Neuron (in vitro differentiated cells): ENCODE results near the gene DENND1A.

Experiments
- H2AFZ ChIP-seq: one replicate; pipeline ENCODE4 v1.6.1; 2013; ENCODE audit warnings: low read depth, mild to moderate bottlenecking, inconsistent platforms, low read length, moderate library complexity
- H3K27me3 ChIP-seq: one replicate; pipeline ENCODE4 v1.6.1; 2013; ENCODE audit warnings: low read length; ENCODE audit not compliant: insufficient read depth
- H3K36me3 ChIP-seq: one replicate; pipeline ENCODE4 v1.6.1; 2013; ENCODE audit warnings: low read length; ENCODE audit not compliant: insufficient read depth
- H3K4me1 ChIP-seq: one replicate; pipeline ENCODE4 v1.6.1; 2013; ENCODE audit warnings: low read length; ENCODE audit not compliant: insufficient read depth
- H3K4me3 ChIP-seq: 2 replicates; pipeline ENCODE4 v1.5.1; 2013; ENCODE audit warnings: mild to moderate bottlenecking, low read length, moderate library complexity
- H3K9me3 ChIP-seq: one replicate; pipeline ENCODE4 v1.6.1; 2013; ENCODE audit warnings: low read length

DENND1A gene

DNA sequence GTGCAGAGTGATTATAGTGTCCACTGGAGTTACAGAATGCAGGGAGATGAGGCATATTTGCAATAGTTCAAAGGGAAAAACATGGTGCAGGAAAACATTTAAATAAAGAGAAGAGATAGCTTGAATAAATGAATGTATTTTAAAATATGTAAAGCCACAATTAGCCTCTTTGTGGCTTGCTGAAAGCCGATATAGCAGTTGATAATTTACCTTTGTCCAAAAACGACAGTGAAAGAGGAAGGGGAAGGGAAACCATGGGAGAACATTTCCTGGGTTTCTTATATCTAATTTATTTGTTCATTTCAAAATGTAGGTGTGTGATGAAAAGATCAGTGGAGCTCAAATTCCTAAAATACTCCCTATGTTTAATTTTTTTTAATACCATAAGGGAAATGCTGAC lies 156.1 kb downstream of the DENND1A start:
- H3K27me3 ChIP-seq = no peaks in the 10 kb centered on the region
- H3K4me1 ChIP-seq = peaks cover 29% of the 10 kb centered on the region
- H3K36me3 ChIP-seq = no peaks in the 10 kb centered on the region
- no peak overlapping the region for H3K4me3 ChIP-seq
- no peak overlapping the region for H2AFZ ChIP-seq
- no peaks in the 10 kb centered on the region for H3K9me3 ChIP-seq

DNA sequence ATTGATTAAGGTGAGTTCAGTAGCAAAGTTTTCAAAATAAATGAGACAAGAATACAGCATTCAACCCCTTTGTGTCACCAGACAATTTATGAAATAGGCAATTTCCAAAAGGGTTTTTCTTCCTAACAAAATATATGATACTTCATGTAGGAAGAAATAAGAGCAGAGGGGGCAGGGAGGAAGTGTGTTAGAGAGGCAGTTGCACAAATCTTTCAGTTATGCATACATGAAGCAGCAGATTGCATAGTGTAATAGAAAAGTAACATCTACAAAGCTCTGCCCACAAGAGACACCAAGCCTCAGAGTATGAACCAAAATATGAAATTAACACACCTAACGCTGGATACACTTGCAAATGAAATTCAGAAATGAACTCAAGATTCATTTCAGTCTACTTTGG lies 157.0 kb downstream of the DENND1A start:
- no peaks in the 10 kb centered on the region for H3K36me3 ChIP-seq
- no peaks in the 10 kb centered on the region for H3K27me3 ChIP-seq
- H3K4me1 ChIP-seq = peaks cover 29% of the 10 kb centered on the region

DNA sequence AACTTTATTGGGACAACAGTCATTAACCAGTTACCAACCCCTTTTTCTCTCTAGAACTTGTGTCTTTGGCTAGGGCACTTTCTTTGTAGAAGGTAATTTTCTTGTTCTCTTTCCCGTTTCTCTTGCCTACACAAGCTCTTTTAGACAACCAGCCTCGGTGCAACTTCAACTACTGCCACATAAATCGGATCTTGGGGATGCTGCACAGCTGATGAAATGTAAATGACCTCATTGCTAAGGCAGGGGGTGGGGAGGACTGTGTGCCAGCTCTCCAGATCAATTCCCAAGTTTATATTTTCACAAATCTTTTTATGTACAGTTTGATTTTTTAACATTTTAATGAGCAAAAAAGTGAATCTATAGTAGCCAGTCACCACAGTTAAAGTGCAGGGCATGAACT lies 157.6 kb downstream of the DENND1A start:
- no peak overlapping the region for H2AFZ ChIP-seq
- no peaks in the 10 kb centered on the region for H3K27me3 ChIP-seq
- H3K9me3 ChIP-seq = no peaks in the 10 kb centered on the region
- H3K36me3 ChIP-seq = no peaks in the 10 kb centered on the region
- no peak overlapping the region for H3K4me3 ChIP-seq
- peaks cover 24% of the 10 kb centered on the region for H3K4me1 ChIP-seq

More for the DNA sequence above, 157.0 kb downstream of the DENND1A start:
- Histone ChIP-seq H3K9me3 (no peaks in the 10 kb centered on the region), H2AFZ (no peak overlapping the region), H3K4me3 (no peak overlapping the region)

DNA sequence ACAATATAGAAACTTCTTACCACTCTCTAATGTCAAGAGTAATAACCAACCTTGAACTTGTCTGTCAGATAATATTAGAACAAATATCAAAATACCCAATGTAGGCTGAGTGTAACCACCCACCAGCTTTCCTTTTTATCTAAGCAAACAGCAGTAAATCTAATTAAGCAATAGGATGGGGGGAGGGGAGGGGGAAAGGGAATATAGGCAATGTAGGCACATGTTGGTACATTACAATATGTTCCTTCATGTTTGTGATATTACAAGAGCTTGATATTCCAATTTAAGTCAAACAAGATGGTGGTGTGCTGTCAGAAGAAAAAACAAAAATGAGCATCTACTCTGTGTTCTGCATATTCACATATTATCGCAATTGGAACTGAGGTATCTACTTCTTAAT lies 158.2 kb downstream of the DENND1A start:
- H3K9me3 ChIP-seq = no peaks in the 10 kb centered on the region
- no peaks in the 10 kb centered on the region for H3K36me3 ChIP-seq
- H3K27me3 ChIP-seq = no peaks in the 10 kb centered on the region
- H2AFZ ChIP-seq = no peak overlapping the region
- H3K4me3 ChIP-seq = no peak overlapping the region
- H3K4me1 ChIP-seq = peaks cover 17% of the 10 kb centered on the region

DNA sequence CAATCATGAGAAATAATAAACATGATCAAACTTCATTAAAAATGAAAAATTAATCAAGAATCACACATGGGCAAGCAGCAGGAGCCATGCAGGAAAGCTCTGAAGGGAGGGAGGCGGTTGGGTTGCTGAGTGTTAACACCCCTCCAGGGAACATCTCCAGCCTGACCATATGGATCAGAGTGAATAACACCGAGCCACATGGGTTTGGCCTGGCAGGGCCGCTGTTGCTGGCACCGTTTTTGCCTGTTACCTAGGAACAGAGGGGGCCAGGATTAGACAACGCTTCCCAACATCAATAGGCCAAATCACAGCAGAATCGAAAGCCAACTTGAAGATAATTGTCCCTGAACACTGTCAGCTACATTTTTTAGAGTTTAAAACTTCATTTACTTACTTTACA lies 160.2 kb downstream of the DENND1A start:
- Histone ChIP-seq H3K4me1 (peaks cover 5% of the 10 kb centered on the region), H3K4me3 (no peak overlapping the region), H2AFZ (no peak overlapping the region), H3K36me3 (no peaks in the 10 kb centered on the region), H3K27me3 (no peaks in the 10 kb centered on the region), H3K9me3 (no peaks in the 10 kb centered on the region)

DNA sequence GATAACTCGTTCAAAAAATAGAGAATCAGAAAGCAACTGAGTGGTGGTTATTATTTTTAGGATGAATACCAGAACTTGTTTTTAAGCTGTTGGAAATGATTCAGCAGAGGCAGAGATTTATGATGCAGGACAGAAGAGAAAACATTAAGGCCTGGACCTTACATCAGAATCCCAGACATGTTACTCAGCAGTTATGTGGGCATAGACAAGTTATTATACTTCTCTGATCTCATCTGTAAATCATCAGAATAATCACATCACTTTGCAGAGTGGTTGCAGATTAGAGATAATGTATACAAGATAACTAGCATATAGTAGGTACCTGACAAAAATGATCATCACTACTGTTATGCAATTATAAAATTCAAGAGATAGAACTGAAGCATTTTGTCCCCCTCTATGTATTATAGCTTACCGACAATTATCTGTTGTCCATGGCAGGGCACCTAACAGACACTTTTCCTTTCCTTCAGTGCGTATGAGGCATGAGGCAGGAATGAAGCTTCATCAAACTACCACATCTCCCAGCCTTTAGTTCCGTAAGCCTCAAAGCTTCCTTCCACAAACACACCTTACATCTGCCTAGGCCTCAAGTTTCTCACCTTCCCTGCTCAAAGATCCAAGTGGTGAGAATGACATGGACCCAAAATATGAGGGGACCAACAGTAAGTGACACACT lies 165.9 kb downstream of the DENND1A start:
- Histone ChIP-seq H3K36me3 (no peaks in the 10 kb centered on the region), H2AFZ (no peak overlapping the region), H3K4me1 (peaks cover 14% of the 10 kb centered on the region), H3K9me3 (no peaks in the 10 kb centered on the region), H3K27me3 (no peaks in the 10 kb centered on the region), H3K4me3 (no peak overlapping the region)

DNA sequence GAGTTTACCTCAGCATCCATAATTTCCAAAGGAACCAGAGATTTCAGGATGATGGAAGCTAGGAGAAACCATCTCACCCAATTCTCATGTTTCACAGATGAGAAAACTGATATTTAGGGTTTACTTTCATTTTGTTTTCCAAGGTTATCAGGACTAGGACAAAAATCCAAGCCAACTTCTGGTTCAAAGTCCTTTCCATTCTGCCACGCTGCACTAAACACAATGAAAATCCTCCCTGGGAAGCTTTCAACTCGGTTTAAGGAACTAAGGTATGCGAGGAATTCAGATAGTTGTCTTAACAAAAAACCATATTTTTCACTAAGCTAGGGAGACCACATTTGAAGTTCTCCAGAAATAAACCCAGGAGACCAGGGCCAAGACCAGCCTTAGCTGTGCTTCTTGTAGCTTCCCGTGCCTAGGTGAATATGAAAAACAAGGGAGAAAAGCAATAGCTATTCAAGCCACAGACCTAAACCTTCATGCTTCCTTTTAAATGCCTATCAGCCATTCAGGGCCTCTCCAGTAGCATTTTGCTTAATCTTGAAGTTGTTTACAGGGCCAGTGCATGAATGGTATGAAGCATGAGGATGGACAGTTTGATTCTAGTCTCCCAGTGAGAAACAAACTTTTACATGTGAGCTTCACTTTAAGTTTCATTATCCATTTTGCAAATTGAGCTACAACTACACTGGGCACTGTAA lies 167.9 kb downstream of the DENND1A start:
- Histone ChIP-seq H3K36me3 (no peaks in the 10 kb centered on the region), H3K27me3 (no peaks in the 10 kb centered on the region), H2AFZ (no peak overlapping the region), H3K9me3 (no peaks in the 10 kb centered on the region), H3K4me3 (no peak overlapping the region), H3K4me1 (peaks cover 14% of the 10 kb centered on the region)

DNA sequence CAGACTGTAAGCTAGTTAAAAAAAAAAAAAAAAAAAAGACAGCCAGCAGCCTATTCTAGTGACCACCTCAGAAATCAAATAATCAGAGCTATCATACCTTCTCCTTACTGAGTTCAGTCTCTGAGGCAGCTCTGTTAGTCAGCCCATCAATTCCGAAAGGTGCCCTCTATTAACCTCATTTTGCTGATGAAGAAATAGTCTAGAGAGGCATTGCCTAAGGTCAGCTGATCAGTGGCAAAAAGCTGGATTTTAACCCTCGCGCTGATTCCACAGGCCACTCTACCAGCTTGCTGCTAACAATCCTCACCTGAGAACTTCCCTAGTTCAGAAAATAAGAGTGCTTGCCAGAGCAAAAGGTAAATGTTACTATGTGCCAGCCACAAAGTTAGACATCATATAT lies 172.0 kb downstream of the DENND1A start:
- Histone ChIP-seq H3K4me3 (no peak overlapping the region), H3K9me3 (no peaks in the 10 kb centered on the region), H2AFZ (no peak overlapping the region), H3K36me3 (no peaks in the 10 kb centered on the region), H3K27me3 (no peaks in the 10 kb centered on the region), H3K4me1 (peaks cover 14% of the 10 kb centered on the region)

DNA sequence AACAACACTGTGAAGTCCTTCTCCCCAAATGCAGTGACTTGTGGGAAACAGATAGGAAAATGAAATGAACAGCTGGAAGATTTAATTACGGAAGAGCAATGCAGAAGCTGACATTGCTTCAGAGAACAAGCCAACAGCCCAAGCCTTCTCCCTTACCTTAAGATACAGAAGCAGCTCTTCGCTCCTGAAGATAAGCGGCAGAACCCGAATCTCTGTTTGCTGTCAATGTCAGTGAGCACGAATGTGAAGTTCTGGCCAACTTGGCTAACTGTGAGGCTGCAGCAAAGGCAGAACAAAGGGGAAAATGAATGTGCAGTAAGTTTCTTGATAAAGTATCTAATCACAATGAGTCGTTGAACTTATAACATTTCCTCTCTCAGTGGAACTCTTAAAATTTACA lies 172.4 kb downstream of the DENND1A start:
- H3K27me3 ChIP-seq = no peaks in the 10 kb centered on the region
- no peak overlapping the region for H3K4me3 ChIP-seq
- no peaks in the 10 kb centered on the region for H3K9me3 ChIP-seq
- no peaks in the 10 kb centered on the region for H3K36me3 ChIP-seq
- no peak overlapping the region for H2AFZ ChIP-seq
- peaks cover 14% of the 10 kb centered on the region for H3K4me1 ChIP-seq

DNA sequence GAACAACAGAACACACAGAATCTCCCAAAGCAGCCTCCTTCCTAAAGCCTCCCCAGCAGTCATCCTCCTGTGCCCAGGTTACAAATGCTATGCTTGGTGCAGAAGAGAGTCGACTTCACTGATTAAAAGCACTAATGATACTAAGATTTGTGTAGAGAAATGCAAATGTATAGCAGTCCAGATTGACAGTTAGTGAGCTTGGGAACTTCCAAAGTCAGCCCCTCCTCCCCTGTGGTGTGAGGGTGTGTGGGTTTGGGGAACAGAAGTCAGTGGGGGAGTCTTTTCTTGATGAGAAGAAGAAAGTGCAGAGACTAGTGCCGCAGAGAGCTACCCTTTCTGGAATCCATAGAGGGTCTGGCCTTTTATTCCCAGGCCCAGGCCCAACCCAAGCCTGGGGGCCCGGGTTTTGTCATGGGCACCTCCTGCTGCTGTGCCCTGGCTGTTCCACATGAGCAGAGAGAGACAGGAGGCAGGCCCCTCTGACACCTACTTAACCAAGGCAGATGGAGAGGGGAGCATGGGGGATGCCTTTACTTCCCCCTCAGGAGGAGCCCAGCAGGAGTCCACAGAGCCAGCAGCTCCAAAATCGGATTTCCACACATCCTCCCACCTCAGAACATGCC lies 173.3 kb downstream of the DENND1A start:
- Histone ChIP-seq H3K4me1 (peaks cover 6% of the 10 kb centered on the region), H3K27me3 (no peaks in the 10 kb centered on the region), H2AFZ (no peak overlapping the region), H3K36me3 (no peaks in the 10 kb centered on the region), H3K4me3 (no peak overlapping the region), H3K9me3 (no peaks in the 10 kb centered on the region)

DNA sequence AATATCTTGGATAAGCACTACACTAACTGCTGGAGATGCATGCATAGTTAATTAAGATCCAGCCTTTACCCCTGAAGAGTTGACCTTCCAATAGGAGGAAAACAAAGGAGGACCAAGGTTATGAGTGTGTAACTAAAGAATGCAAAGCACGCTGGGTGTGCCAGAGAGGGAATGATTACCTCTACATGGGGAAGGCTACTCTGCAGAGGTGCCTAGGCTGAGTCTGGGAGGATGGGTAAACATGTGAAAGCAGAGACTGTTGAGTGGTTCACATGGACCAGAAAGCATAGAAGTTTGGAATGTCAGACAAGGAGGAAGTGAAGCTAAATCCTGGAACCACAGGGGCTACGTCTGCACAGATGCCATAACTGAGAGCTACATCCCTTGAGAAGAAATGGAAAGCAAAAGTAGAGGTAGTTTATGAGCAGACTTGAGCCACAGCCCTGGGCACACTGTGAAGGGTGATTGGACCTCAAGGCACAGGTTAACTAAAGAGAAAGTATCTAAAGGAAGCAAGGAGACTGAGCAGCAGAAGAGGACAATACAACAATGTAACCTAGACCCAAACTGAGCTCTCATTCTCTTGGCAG lies 176.2 kb downstream of the DENND1A start:
- no peaks in the 10 kb centered on the region for H3K27me3 ChIP-seq

DNA sequence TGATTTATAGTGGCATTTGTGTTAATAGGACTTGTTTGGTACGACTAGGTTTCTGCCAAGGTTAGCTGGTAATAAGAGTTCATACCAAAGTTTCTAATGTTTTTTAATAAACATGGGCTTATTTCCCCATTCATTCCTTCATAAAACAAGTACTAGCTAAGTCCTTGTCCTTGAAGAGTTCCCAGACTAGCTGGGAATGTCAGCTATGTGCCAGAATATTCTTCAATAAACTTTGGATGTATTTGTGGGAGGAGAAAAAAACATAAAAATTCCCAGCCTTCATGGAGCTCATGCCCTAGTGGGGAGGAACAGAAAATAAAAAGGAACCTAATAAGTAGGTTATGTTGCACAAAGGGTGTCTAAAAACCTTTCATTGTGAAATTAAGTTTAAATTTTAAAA lies 176.9 kb downstream of the DENND1A start:
- no peaks in the 10 kb centered on the region for H3K27me3 ChIP-seq
- no peak overlapping the region for H2AFZ ChIP-seq
- no peaks in the 10 kb centered on the region for H3K4me1 ChIP-seq
- no peaks in the 10 kb centered on the region for H3K9me3 ChIP-seq
- H3K36me3 ChIP-seq = no peaks in the 10 kb centered on the region
- H3K4me3 ChIP-seq = no peak overlapping the region

More for the DNA sequence above, 176.2 kb downstream of the DENND1A start:
- Histone ChIP-seq H3K9me3 (no peaks in the 10 kb centered on the region), H3K36me3 (no peaks in the 10 kb centered on the region), H2AFZ (no peak overlapping the region), H3K4me1 (no peaks in the 10 kb centered on the region), H3K4me3 (no peak overlapping the region)

DNA sequence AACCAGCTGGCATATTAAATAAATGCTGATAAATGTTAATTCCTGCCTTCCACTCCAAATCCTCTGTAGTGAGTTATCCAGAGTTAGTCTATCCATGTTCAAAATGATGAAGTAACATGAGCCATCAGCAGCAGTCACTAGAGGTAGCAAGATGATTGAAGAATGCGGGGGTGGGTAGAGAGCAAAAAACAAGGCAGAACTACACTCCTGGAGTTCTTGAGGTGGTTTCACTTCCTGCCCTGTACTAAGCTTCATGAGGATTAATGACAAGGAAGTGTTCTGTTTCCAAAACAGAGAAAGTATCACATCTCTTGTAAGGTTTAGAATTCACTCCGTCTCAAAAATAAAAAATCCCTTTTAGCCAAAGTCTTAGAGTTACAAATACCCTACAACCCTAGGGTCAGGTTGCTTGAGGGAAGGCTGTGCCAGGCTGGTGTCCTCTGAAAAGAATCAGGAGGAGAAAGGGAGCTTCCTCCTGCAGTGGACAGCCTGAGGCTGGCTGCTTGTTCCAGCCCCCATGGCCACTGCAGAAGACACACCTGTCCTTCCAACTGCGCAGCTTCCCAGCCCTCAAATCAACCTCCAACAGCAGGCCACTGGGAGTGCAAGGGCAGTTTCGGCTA lies 180.2 kb downstream of the DENND1A start:
- H3K27me3 ChIP-seq = no peaks in the 10 kb centered on the region
- H2AFZ ChIP-seq = no peak overlapping the region
- no peaks in the 10 kb centered on the region for H3K9me3 ChIP-seq
- no peaks in the 10 kb centered on the region for H3K36me3 ChIP-seq
- no peak overlapping the region for H3K4me3 ChIP-seq
- H3K4me1 ChIP-seq = no peaks in the 10 kb centered on the region
